HepG2 (cell line): ENCODE data around the gene KIZ. TPM values are rescaled to one million over a fixed set of nuclear protein-coding genes. Genes with fewer than 3 reads are reported as not detected.

Source experiments
- ARID3A ChIP-seq: IDR thresholded peaks from 2 replicates; pipeline ENCODE4 v1.6.1; 2012; ENCODE audit warnings: low read depth, low read length, improper control_type of control experiment
- CREM ChIP-seq, 2 experiments: sonication (generic) in 1 of 2; formaldehyde crosslinking in 1 of 2; IDR thresholded peaks; 2 replicates each; pipeline versions ENCODE4 v1.4.0 to v1.6.1; 2016 to 2020; ENCODE audit warnings: antibody characterized with exemption in 1 of 2, mild to moderate bottlenecking in 1 of 2, missing genetic modification reagents in 1 of 2
- DR1 ChIP-seq: sonication (generic); formaldehyde crosslinking; IDR thresholded peaks from 2 replicates; pipeline ENCODE4 v1.8.0; 2021; ENCODE audit warnings: mild to moderate bottlenecking, missing genetic modification reagents, inconsistent platforms
- FOXK1 ChIP-seq: sonication (generic); formaldehyde crosslinking; IDR thresholded peaks from 2 replicates; pipeline ENCODE4 v1.4.0; 2020; ENCODE audit warnings: low read depth, missing genetic modification reagents, borderline replicate concordance
- HNRNPL ChIP-seq: fragments of 200-400 bp; formaldehyde crosslinking; IDR thresholded peaks from 2 replicates; pipeline ENCODE4 v1.6.1; 2017; ENCODE audit warnings: mild to moderate bottlenecking, low read depth, low read length
- KMT2B ChIP-seq: IDR thresholded peaks from 2 replicates; pipeline ENCODE4 v1.6.1; 2016; ENCODE audit warnings: missing genetic modification reagents, missing compliant biosample characterization
- MAFF ChIP-seq: IDR thresholded peaks from 2 replicates; pipeline ENCODE4 v1.6.1; 2011; ENCODE audit warnings: low read depth, low read length, improper control_type of control experiment
- NR2F1 ChIP-seq, 2 experiments: fragments of 450-650 bp in 1 of 2; formaldehyde crosslinking in 1 of 2; IDR thresholded peaks; 2 replicates each; pipeline versions ENCODE4 v1.5.0 to v1.6.1; 2016 to 2020; ENCODE audit warnings: mild to moderate bottlenecking in 1 of 2, missing compliant biosample characterization in 1 of 2, missing genetic modification reagents in 1 of 2, moderate library complexity in 1 of 2
- PHF21A ChIP-seq: sonication (generic); formaldehyde crosslinking; IDR thresholded peaks from 2 replicates; pipeline ENCODE4 v1.5.0; 2020; ENCODE audit warnings: mild to moderate bottlenecking, missing genetic modification reagents
- POLR2A ChIP-seq, 2 experiments: IDR thresholded peaks; 2 replicates each; pipeline ENCODE4 v1.6.1; 2011; ENCODE audit warnings: low read depth in 2 of 2, low read length in 2 of 2, mild to moderate bottlenecking in 1 of 2, moderate library complexity in 1 of 2; ENCODE audit not compliant: insufficient read depth in 1 of 2
- POLR2AphosphoS2 ChIP-seq: IDR thresholded peaks from 2 replicates; pipeline ENCODE4 v1.6.1; 2011; ENCODE audit warnings: low read depth, low read length, improper control_type of control experiment
- RAD21 ChIP-seq: fragments of 450-650 bp; formaldehyde crosslinking; IDR thresholded peaks from 2 replicates; pipeline ENCODE4 v1.5.0; 2020; ENCODE audit warnings: mild to moderate bottlenecking
- RBFOX2 ChIP-seq: fragments of 200-400 bp; formaldehyde crosslinking; IDR thresholded peaks from 2 replicates; pipeline ENCODE4 v1.6.1; 2017; ENCODE audit warnings: low read depth, mild to moderate bottlenecking, low read length
- RBM22 ChIP-seq: fragments of 200-400 bp; formaldehyde crosslinking; optimal IDR thresholded peaks from 2 replicates; pipeline ENCODE3; 2017; ENCODE audit warnings: mild to moderate bottlenecking, low read length, moderate library complexity
- SALL2 ChIP-seq: sonication (generic); formaldehyde crosslinking; IDR thresholded peaks from 2 replicates; pipeline ENCODE4 v1.8.1; 2023; ENCODE audit warnings: mild to moderate bottlenecking, missing genetic modification reagents, inconsistent platforms
- SOX5 ChIP-seq: IDR thresholded peaks from 2 replicates; pipeline ENCODE4 v1.6.1; 2016; ENCODE audit warnings: borderline replicate concordance
- SP1 ChIP-seq, 2 experiments: fragments of 450-650 bp in 1 of 2; sonication (generic) in 1 of 2; formaldehyde crosslinking in 1 of 2; IDR thresholded peaks; 2 replicates each; pipeline versions ENCODE4 v1.4.0 to v1.6.1; 2016 to 2020; ENCODE audit warnings: missing genetic modification reagents in 1 of 2
- TFE3 ChIP-seq: IDR thresholded peaks from 2 replicates; pipeline ENCODE4 v1.6.1; 2016
- ZBTB20 ChIP-seq: sonication (generic); formaldehyde crosslinking; IDR thresholded peaks from 2 replicates; pipeline ENCODE4 v1.8.1; 2023; ENCODE audit warnings: missing genetic modification reagents, low read depth, mild to moderate bottlenecking, borderline replicate concordance
- ZC3H4 ChIP-seq: sonication (generic); formaldehyde crosslinking; IDR thresholded peaks from 2 replicates; pipeline ENCODE4 v1.4.0; 2020; ENCODE audit warnings: missing genetic modification reagents, borderline replicate concordance
- ZMAT3 ChIP-seq: sonication (generic); formaldehyde crosslinking; conservative IDR thresholded peaks from 2 replicates; pipeline ENCODE4 v1.7.0; 2021; ENCODE audit warnings: missing genetic modification reagents
- ZNF343 ChIP-seq: sonication (generic); formaldehyde crosslinking; IDR thresholded peaks from 2 replicates; pipeline ENCODE4 v1.4.0; 2020; ENCODE audit warnings: mild to moderate bottlenecking, missing genetic modification reagents
- polyA plus RNA-seq, 8 experiments: library from polyadenylated mRNA; depleted of rRNA in 3 of 8; stranded (reverse) in 7 of 8; unstranded in 1 of 8; fragments of >200 nt; fragmentation: Illumina TruSeq in 4 of 8; extraction: Trizol in 4 of 8; gene quantifications; 2 replicates each; pipeline versions ENCODE4 v1.2.1 to v1.2.3, GENCODE V29; 2011 to 2016; ENCODE audit warnings: low read depth in 4 of 8, missing spikeins in 1 of 8, mixed read lengths in 1 of 8; ENCODE audit not compliant: insufficient read depth in 1 of 8
- total RNA-seq, 5 experiments: library from RNA; depleted of rRNA; stranded (reverse); fragments of >200 nt; fragmentation: Illumina TruSeq; extraction: Trizol; gene quantifications; 2 replicates each; pipeline ENCODE4 v1.2.3, GENCODE V29; 2016; ENCODE audit warnings: low read depth in 1 of 5
- TF ChIP-seq, protein P1 (sequence below): sonication (generic); formaldehyde crosslinking; IDR thresholded peaks from 2 replicates; pipeline ENCODE4 v1.8.1; 2023; ENCODE audit warnings: mild to moderate bottlenecking, missing genetic modification reagents
- TF ChIP-seq, protein P2 (sequence below): sonication (generic); formaldehyde crosslinking; IDR thresholded peaks from 2 replicates; pipeline ENCODE4 v1.4.0; 2020; ENCODE audit warnings: missing genetic modification reagents

Gene KIZ
- total and polyA plus RNA-seq, 2 of the 13 experiments (the other 11 are each of a cell fraction or from before 2014, with no cell fraction given): 46.3 to 114 TPM

GRCh38 chr20:21127201-21127981, 1.5 kb downstream of the KIZ start (continued):
- TF ChIP-seq ZMAT3 (CRISPR knock-in tag) (no peak), SOX5 (CRISPR knock-in tag) (0 out of 2 replicates have a peak, but pooled peaks have one; percentile 30), NR2F1 (CRISPR knock-in tag; IDR thresholded peaks at IDR 0.05) (0 out of 4 replicates have a peak, but pooled peaks of 1 of the 2 experiments have one; percentile 18), POLR2A (IDR thresholded peaks at IDR 0.05; ENCODE audit: insufficient read depth in 1 of 2, low read depth in 2 of 2, low read length in 2 of 2) (peak in 1 of 2 experiments; percentile 63; a peak in 1 of 4 replicates), TFE3 (CRISPR knock-in tag) (no peak), ZC3H4 (CRISPR knock-in tag) (no peak), RAD21 (peak; percentile 15; the same call in 1 of the 2 replicates), SALL2 (no peak), POLR2AphosphoS2 (peak; percentile 98), MAFF (no peak), FOXK1 (CRISPR knock-in tag) (no peak), KMT2B (CRISPR knock-in tag) (peak; percentile 33; the same call in 1 of the 2 replicates), DR1 (CRISPR knock-in tag) (no peak), RBFOX2 (peak; percentile 80), RBM22 (peak; percentile 94), ZNF343 (no peak), CREM (IDR thresholded peaks at IDR 0.05) (no peak), CREM (CRISPR knock-in tag; IDR thresholded peaks at IDR 0.05) (no peak), ZBTB20 (CRISPR knock-in tag) (no peak), PHF21A (CRISPR knock-in tag) (no peak), ARID3A (peak; percentile 58), HNRNPL (no peak), SP1 (IDR thresholded peaks at IDR 0.05) (no peak), SP1 (CRISPR knock-in tag; IDR thresholded peaks at IDR 0.05) (no peak)
- TF ChIP-seq, protein P1, sequence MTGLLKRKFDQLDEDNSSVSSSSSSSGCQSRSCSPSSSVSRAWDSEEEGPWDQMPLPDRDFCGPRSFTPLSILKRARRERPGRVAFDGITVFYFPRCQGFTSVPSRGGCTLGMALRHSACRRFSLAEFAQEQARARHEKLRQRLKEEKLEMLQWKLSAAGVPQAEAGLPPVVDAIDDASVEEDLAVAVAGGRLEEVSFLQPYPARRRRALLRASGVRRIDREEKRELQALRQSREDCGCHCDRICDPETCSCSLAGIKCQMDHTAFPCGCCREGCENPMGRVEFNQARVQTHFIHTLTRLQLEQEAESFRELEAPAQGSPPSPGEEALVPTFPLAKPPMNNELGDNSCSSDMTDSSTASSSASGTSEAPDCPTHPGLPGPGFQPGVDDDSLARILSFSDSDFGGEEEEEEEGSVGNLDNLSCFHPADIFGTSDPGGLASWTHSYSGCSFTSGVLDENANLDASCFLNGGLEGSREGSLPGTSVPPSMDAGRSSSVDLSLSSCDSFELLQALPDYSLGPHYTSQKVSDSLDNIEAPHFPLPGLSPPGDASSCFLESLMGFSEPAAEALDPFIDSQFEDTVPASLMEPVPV: peak; percentile 15; the same call in 1 of the 2 replicates
- TF ChIP-seq, protein P2, sequence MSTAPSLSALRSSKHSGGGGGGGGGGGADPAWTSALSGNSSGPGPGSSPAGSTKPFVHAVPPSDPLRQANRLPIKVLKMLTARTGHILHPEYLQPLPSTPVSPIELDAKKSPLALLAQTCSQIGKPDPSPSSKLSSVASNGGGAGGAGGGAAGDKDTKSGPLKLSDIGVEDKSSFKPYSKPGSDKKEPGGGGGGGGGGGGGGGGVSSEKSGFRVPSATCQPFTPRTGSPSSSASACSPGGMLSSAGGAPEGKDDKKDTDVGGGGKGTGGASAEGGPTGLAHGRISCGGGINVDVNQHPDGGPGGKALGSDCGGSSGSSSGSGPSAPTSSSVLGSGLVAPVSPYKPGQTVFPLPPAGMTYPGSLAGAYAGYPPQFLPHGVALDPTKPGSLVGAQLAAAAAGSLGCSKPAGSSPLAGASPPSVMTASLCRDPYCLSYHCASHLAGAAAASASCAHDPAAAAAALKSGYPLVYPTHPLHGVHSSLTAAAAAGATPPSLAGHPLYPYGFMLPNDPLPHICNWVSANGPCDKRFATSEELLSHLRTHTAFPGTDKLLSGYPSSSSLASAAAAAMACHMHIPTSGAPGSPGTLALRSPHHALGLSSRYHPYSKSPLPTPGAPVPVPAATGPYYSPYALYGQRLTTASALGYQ (CRISPR knock-in tag): no peak
